Prostate gland (tissue), 2 donors: ENCODE measurements around the gene FOXG1. TPM values are rescaled to one million over a fixed set of nuclear protein-coding genes. Genes with fewer than 3 reads are reported as not detected.

ENCODE experiments used
- DNase-seq: peaks from one replicate; pipeline ENCODE4 v3.0.0-alpha.2; 2019; ENCODE audit warnings: low spot score
- H3K27ac ChIP-seq, 2 donors: fragments of 200-600 bp; sonication (generic); 2 replicates each; pipeline ENCODE4 v1.5.1; 2017 to 2019
- H3K27me3 ChIP-seq: fragments of 200-600 bp; sonication (generic); replicated peaks from 2 replicates; pipeline ENCODE4 v1.5.1; 2019; ENCODE audit not compliant: insufficient read depth
- H3K36me3 ChIP-seq, 2 donors: fragments of 200-600 bp; sonication (generic); 1 replicate in 1 of 2; 2 replicates in 1 of 2; pipeline versions ENCODE4 v1.5.1 to v1.8.1; 2017 to 2019
- H3K4me1 ChIP-seq: fragments of 200-600 bp; sonication (generic); replicated peaks from 2 replicates; pipeline ENCODE4 v1.5.1; 2019
- H3K4me3 ChIP-seq, 2 donors: fragments of 200-600 bp; sonication (generic); 2 replicates each; pipeline ENCODE4 v1.5.1; 2017 to 2019
- H3K9me3 ChIP-seq: fragments of 200-600 bp; sonication (generic); 2 replicates; pipeline ENCODE4 v1.5.1; 2017
- POLR2A ChIP-seq: fragments of 450-650 bp; IDR thresholded peaks from one replicate; pipeline ENCODE4 v1.6.1; 2016; ENCODE audit warnings: antibody characterized with exemption, mild to moderate bottlenecking
- POLR2AphosphoS5 ChIP-seq: sonication (generic); formaldehyde crosslinking; IDR thresholded peaks from one replicate; pipeline ENCODE4 v1.6.1; 2017; ENCODE audit warnings: antibody characterized with exemption
- WGBS: methylation state at CpG from one replicate; pipeline ENCODE4 v1.1.5; 2018; 5-methylcytosine and 5-hydroxymethylcytosine counted together
- intact Hi-C: fragments of 100-400 bp; cut with DNase I; formaldehyde crosslinking; loops from one replicate; pipeline ENCODE4 v1.14.2; 2022
- total RNA-seq, 2 donors: library from RNA; depleted of rRNA; stranded (reverse); fragments of >200 nt; gene quantifications; one replicate each; pipeline ENCODE4 v1.1.0, GENCODE V29; 2016
- TF ChIP-seq, protein P1 (sequence below), 4 experiments: fragments of 200-600 bp in 2 of 4; fragments of 450-650 bp in 2 of 4; sonication (generic) in 2 of 4; IDR thresholded peaks; 1 replicate in 3 of 4; 2 replicates in 1 of 4; pipeline ENCODE4 v1.5.1; 2016 to 2019; ENCODE audit warnings: antibody characterized with exemption in 4 of 4, mild to moderate bottlenecking in 2 of 4, moderate library complexity in 2 of 4

Gene FOXG1
- total RNA-seq, 2 donors from 2014 or later = 1.6 TPM; not detected in 1

DNA sequence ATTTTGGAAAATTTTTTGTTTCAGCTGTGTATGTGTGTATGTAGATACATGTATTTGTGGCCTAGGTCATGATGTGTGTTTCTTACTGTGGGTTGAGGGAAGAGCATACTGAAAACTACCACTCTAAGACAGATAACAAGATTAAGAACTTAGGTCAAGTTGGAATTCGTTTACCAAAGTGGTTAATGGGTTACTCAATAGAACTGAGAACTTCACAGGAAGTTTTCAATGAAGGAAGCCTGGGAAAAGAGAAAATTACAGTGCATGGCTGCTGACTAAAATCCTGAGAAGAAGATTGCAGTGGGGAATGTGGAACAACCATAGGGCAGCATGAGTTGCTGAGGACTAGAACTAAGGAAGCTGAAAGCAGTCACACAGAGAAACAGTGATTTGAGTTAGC is 21.4 kb upstream of the FOXG1 start:
- H3K27me3 ChIP-seq = no peaks in the 10 kb centered on the region
- 11% methylated on average over 1 of the region's 1 CpG for WGBS
- no peak overlapping the region for H3K27ac ChIP-seq
- H3K4me3 ChIP-seq = no peak overlapping the region
- TF ChIP-seq, protein P1, sequence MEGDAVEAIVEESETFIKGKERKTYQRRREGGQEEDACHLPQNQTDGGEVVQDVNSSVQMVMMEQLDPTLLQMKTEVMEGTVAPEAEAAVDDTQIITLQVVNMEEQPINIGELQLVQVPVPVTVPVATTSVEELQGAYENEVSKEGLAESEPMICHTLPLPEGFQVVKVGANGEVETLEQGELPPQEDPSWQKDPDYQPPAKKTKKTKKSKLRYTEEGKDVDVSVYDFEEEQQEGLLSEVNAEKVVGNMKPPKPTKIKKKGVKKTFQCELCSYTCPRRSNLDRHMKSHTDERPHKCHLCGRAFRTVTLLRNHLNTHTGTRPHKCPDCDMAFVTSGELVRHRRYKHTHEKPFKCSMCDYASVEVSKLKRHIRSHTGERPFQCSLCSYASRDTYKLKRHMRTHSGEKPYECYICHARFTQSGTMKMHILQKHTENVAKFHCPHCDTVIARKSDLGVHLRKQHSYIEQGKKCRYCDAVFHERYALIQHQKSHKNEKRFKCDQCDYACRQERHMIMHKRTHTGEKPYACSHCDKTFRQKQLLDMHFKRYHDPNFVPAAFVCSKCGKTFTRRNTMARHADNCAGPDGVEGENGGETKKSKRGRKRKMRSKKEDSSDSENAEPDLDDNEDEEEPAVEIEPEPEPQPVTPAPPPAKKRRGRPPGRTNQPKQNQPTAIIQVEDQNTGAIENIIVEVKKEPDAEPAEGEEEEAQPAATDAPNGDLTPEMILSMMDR (IDR thresholded peaks at IDR 0.05) = no peak
- no peak for TF ChIP-seq POLR2AphosphoS5
- TF ChIP-seq POLR2A = no peak
- H3K36me3 ChIP-seq = no peaks in the 10 kb centered on the region
- no peaks in the 10 kb centered on the region for H3K9me3 ChIP-seq
- no peaks in the 10 kb centered on the region for H3K4me1 ChIP-seq
- DNase-seq = no peak
- intact Hi-C loops = no loop called here

DNA sequence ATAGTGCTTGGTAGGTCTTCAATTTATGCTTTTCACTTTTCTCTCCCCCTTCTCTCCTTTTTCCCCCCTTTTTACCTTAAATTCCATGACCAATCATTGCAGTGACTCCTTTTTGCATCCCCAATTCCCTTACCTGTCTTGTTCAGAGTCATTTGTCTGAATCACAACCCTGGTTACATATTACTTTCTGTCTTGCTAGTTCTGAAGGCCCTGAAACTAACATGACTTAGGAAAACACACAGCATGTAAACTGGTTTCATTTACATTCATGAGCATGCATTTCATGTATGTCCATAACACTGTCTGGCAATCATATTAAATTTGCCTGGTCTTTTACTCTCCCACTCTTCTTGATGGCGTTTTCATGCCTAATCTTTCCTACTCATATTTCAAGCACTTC is 20.3 kb upstream of the FOXG1 start:
- intact Hi-C loops = no loop called here
- Histone ChIP-seq H3K27me3 (no peaks in the 10 kb centered on the region), H3K9me3 (no peaks in the 10 kb centered on the region), H3K36me3 (no peaks in the 10 kb centered on the region), H3K4me3 (no peak overlapping the region), H3K4me1 (no peaks in the 10 kb centered on the region), H3K27ac (no peak overlapping the region)
- TF ChIP-seq, protein P1 (IDR thresholded peaks at IDR 0.05) = no peak
- no peak for DNase-seq
- WGBS = 68% methylated on average over 1 of the region's 1 CpG

DNA sequence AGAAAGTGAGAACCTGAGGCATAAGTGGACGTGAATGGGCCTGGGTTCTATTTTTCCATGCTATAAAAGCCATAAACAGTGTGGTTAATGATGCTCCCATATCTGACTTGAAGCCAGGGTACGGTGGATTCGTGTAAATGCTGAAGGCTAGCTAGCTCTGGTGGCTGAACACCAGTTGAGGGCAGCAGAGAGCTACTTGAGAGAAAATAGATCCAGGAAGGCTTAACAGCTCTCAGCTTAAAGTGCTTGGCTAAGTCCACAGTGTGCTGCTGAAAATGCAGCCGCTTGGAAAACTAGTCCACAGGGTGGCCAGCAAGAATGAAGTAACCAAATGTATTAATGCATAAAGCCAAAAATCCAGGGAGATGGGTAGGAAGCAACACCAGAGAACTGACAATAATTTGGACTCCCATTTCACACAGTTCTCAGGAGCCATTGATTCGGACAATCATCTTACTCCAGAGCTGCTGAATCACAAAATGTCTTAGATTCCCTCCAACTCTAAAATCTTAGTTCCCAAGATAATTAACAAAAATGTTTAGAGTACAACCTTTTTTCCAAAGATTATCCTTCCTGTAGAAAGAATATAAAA is 15.0 kb upstream of the FOXG1 start:
- no peaks in the 10 kb centered on the region for H3K9me3 ChIP-seq
- no peak for DNase-seq
- H3K4me3 ChIP-seq = no peak overlapping the region
- no peaks in the 10 kb centered on the region for H3K4me1 ChIP-seq
- no peak overlapping the region for H3K27ac ChIP-seq
- WGBS = 22% methylated on average over 5 of the region's 5 CpGs
- H3K36me3 ChIP-seq = no peaks in the 10 kb centered on the region
- intact Hi-C loops = loop anchor here (10.0 kb wide), 1 partner anchor 1463 kb away; no protein-coding TSS in a partner anchor
- TF ChIP-seq, protein P1 (IDR thresholded peaks at IDR 0.05) = peak in 3 of 4 experiments; percentile 12 to 40 (median 27)
- TF ChIP-seq POLR2A = no peak
- no peak for TF ChIP-seq POLR2AphosphoS5
- H3K27me3 ChIP-seq = peaks cover 9% of the 10 kb centered on the region

DNA sequence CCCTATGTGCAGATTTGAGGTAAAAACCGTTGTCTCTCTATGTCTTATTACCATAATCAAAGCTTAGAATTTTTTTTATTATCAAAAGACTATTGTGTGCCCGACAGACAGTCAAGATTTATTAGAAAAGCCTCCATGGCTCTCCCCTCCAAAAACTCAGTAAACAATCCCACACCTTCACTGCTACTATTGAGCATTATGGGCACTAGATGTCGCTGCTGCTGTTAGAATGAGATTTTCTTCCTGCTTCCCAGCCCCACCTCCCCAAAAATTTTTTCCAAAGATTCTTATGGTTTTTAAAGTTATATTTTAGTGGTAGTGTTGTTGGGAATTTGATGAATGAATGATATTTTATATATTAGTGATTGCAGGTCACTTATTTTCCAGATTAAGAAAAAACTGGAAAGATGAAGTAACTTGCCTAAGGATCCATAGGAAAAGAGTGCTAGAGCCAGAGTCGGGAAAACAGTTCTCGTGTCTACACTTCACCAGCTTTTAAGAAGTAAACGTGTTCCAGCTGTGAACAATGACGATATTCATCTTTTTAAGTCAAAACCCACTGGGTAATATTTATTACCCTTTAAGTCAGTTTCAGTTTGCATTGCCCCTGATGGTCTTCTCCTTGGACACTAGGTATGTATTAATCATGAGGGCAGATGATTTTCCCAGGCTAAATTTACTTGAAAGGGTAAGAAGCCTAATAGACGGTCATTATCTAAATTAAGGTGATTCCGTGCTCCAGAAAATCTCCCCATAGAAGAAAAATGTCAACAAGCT is 12.2 kb upstream of the FOXG1 start:
- TF ChIP-seq POLR2A (no peak), POLR2AphosphoS5 (no peak)
- TF ChIP-seq, protein P1 (IDR thresholded peaks at IDR 0.05) = peak; percentile 15 to 48 (median 46)
- no peak for DNase-seq

More for the DNA sequence above, 12.2 kb upstream of the FOXG1 start:
- H3K36me3 ChIP-seq = no peaks in the 10 kb centered on the region
- H3K27me3 ChIP-seq = peaks cover 21% of the 10 kb centered on the region
- intact Hi-C loops = loop anchor here (2.0 to 10.0 kb wide), 2 partner anchors 782 to 1460 kb away; no protein-coding TSS in a partner anchor
- no peak overlapping the region for H3K4me3 ChIP-seq
- no peak overlapping the region for H3K27ac ChIP-seq
- no peaks in the 10 kb centered on the region for H3K9me3 ChIP-seq
- 8% methylated on average over 9 of the region's 9 CpGs for WGBS
- H3K4me1 ChIP-seq = no peaks in the 10 kb centered on the region
